D721Med (cell line): ENCODE results near the gene LY6G6C.

Experiments
- DNase-seq: peaks from one replicate; pipeline ENCODE4 v3.0.0; 2011; ENCODE audit warnings: low spot score; ENCODE audit not compliant: insufficient read length
- FAIRE-seq: peaks from 2 replicates; lab custom pipeline; 2011; peaks lifted over from hg19 to GRCh38; lab: Jason Lieb, UNC
- TF ChIP-seq, protein P1 (sequence below): IDR thresholded peaks from 2 replicates; pipeline ENCODE4 v1.5.1; 2012; ENCODE audit warnings: mild to moderate bottlenecking, control low read depth; ENCODE audit not compliant: insufficient read depth; ENCODE audit errors: missing control alignments

The LY6G6C gene

DNA sequence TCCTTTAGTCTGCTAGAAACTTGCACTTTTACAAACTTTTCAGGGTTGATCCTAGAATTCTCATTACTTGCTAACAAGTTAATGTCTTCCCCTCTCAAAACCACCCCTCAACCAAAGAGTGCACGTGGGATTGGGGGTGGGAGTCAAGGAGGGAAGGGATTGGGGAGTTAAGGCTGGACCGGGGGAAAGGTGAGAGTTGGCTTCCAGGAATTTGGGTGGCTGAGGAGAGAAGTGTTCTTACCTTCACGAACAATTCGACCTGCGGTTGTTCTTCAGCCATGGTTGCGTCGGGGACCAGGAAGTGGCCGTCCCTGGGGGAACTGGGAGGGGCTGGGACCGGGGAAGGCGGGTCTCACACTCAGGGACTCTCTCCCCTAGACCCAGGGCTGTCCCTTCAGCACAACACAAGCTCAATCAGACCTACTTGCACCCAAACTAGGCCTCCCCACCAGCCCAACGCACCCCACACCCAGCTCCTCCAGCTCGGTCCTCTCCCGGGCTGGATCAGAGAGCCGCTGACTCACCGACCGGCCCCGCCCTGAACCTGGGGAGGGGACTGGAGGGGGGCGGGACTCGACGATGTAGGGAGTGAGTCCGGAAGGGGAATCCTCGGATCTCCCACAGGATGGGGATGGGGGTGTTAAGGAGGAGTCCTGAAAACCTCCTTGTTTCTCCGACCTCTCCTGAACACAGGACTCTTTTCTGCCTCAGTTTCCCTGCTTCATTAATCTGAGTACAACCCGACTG is 14.6 kb upstream of the LY6G6C start, which contains the start of gene CLIC1:
Gene CLIC1, minus strand, starts transcription at position 510 of the 747 bp plus-strand sequence. Its CDS starts 230 bp downstream, at position 280.
- FAIRE-seq (no peak), DNase-seq (peak; percentile 89)
- TF ChIP-seq, protein P1, sequence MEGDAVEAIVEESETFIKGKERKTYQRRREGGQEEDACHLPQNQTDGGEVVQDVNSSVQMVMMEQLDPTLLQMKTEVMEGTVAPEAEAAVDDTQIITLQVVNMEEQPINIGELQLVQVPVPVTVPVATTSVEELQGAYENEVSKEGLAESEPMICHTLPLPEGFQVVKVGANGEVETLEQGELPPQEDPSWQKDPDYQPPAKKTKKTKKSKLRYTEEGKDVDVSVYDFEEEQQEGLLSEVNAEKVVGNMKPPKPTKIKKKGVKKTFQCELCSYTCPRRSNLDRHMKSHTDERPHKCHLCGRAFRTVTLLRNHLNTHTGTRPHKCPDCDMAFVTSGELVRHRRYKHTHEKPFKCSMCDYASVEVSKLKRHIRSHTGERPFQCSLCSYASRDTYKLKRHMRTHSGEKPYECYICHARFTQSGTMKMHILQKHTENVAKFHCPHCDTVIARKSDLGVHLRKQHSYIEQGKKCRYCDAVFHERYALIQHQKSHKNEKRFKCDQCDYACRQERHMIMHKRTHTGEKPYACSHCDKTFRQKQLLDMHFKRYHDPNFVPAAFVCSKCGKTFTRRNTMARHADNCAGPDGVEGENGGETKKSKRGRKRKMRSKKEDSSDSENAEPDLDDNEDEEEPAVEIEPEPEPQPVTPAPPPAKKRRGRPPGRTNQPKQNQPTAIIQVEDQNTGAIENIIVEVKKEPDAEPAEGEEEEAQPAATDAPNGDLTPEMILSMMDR = no peak

DNA sequence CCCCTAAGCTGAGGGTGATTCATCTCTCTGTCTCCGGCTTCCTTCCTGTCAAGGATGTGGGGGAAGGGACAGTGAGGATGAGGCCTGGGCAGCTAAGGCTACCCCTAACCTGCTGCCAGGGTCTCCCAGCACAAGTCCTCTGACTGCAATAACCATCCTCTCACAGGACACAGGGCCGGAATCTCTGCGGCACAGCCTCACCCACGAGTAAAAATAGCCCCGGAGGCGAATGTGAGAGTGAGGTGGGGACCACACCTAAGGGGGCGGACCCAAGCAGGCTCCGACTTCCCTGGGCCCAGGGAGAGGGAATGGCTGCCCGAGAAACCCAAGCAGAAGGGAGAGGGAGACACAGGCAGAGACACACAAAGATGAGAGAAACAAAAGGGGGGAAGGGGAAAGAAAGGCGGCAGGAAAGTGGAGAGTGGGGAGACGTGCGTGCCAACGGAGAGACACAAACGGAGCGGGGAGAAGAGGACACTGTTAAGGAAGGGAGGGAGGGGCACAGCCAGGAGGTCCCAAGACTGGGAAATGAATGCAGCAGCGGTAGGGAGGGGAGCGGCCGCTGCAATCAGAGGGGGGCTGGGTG is 13.4 kb upstream of the LY6G6C start:
- DNase-seq (no peak), FAIRE-seq (no peak)
- TF ChIP-seq, protein P1 = no peak

DNA sequence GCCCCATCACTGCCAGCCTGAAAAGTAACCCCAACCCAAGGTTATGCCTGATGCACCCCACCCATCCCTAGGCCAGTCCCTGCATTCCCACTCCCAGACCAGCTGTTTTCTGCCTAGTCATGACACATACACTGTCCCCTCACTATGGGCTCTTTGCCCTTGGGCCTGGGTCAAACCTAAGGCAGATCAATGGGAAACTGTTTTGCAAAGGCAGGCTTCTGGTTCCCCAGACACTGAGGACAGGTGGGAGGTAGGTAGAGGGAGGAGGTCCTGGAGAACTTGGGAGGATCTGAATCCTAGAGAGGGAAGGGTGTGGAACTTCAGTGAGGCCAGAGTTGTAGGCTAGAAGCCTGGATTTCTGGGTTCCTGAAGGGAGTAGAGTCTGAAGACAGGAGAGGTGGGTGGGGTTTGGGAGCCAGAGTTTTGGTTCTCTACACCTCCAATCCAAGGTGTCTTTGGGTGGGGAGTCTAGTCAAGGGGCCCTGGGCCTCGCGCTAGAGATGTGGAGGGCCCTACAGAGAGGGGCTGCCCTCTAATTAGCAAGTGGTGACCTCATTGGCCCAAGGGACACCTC is 12.8 kb upstream of the LY6G6C start:
- DNase-seq (no peak), FAIRE-seq (no peak)
- TF ChIP-seq, protein P1 = no peak

DNA sequence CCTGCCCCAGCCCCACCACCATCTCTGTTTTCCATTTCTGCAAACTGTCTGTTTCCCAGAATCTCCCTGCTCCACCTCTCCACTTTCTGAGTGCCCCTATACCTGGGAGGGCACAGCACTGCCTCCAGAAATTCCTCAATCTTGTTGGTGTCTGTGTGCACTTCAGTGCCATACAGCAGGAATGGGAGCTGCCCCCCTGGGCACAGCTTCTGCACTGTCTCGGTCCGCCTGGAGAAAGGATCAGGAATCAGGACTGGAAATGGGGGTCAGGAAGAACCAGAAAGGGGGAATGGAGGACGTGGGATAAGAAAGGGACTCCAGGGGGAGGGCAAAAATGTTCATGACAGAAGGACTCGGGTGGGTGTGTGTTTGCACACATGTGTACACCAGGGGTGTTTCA is 12.2 kb upstream of the LY6G6C start:
- FAIRE-seq (no peak), DNase-seq (no peak)
- TF ChIP-seq, protein P1 = no peak

DNA sequence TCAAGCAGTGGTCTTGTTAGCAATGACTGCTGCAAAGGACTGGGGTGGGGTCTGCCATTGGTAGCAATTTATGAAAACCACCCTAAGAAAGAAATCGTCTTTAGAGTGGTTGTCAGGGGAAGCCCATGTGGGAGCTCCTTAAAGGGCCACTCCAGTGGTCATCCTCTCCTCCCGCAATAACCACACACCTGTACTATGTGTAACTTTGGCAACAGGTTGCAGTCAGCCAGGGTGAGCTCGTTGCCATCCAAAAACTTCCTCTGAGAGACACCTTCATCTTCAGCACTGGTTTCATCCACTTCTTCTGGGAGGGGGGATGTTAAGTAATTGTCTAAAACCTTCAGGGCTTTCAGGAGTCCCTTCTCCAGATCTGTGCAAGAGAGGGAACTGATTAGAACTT is 10.5 kb upstream of the LY6G6C start:
- DNase-seq = no peak
- no peak for FAIRE-seq
- TF ChIP-seq, protein P1 = no peak

DNA sequence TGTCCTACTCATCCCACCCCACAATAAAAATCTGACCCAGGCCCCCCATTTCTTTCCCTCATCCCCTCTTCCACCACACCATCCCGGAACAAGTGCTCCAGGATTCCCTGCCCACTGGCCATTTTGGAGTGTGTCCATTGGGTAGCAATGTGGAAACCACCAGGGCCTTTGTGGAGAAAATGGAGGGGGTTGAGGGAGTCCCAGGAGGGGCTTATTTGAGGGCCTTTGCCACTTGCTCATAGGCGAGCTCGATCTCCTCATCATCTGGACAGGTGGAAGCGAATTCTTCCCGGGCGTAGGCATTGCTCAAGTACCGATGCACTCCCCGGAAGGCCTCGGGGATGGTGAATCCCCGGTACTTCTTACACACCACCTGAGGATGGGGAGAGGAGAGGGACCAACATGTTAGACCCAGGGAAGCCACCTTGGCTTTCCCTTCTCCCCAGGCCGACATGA is 9.1 kb upstream of the LY6G6C start:
- DNase-seq = no peak
- TF ChIP-seq, protein P1 = no peak
- no peak for FAIRE-seq
